GM18507 (cell line): Measurements from ENCODE around the gene TWIST2.

Experiments
- DNase-seq: peaks from one replicate; pipeline ENCODE4 v3.0.0; 2011; ENCODE audit warnings: low read depth; ENCODE audit not compliant: insufficient read length; ENCODE audit errors: extremely low spot score
- FAIRE-seq: peaks from 2 replicates; lab custom pipeline; 2011; peaks lifted over from hg19 to GRCh38; lab: Jason Lieb, UNC

Gene TWIST2

GRCh38 chr2:238854699-238855229 lies 6.9 kb downstream of the TWIST2 start:
- DNase-seq = no peak
- no peak for FAIRE-seq

- no peak for FAIRE-seq
- no peak for DNase-seq
Observed at GRCh38 chr2:238855299-238855698, 7.4 kb downstream of the TWIST2 start.

GRCh38 chr2:238855891-238856580 lies 8.2 kb downstream of the TWIST2 start:
- DNase-seq = no peak
- FAIRE-seq = no peak

- no peak for FAIRE-seq
Observed at GRCh38 chr2:238856713-238857567, 9.1 kb downstream of the TWIST2 start.

GRCh38 chr2:238857959-238858358 lies 10.1 kb downstream of the TWIST2 start:
- no peak for DNase-seq
- FAIRE-seq = no peak

More at GRCh38 chr2:238856713-238857567, 9.1 kb downstream of the TWIST2 start:
- no peak for DNase-seq

- no peak for DNase-seq
- no peak for FAIRE-seq
Observed at GRCh38 chr2:238859636-238860347, 11.9 kb downstream of the TWIST2 start.

- FAIRE-seq = no peak
- no peak for DNase-seq
Observed at GRCh38 chr2:238861013-238861730, 13.3 kb downstream of the TWIST2 start.

GRCh38 chr2:238861766-238862315 lies 14.0 kb downstream of the TWIST2 start:
- no peak for FAIRE-seq

GRCh38 chr2:238862701-238863100 lies 14.8 kb downstream of the TWIST2 start:
- FAIRE-seq (no peak), DNase-seq (no peak)

More at GRCh38 chr2:238861766-238862315, 14.0 kb downstream of the TWIST2 start:
- no peak for DNase-seq

GRCh38 chr2:238863231-238863630 lies 15.3 kb downstream of the TWIST2 start:
- DNase-seq (no peak), FAIRE-seq (no peak)

- DNase-seq = no peak
- FAIRE-seq = no peak
Observed at GRCh38 chr2:238863749-238864206, 15.9 kb downstream of the TWIST2 start.

- DNase-seq (no peak), FAIRE-seq (no peak)
Observed at GRCh38 chr2:238864207-238865014, 16.5 kb downstream of the TWIST2 start.

- DNase-seq (no peak), FAIRE-seq (no peak)
Observed at GRCh38 chr2:238865015-238865719, 17.3 kb downstream of the TWIST2 start.

- no peak for DNase-seq
- FAIRE-seq = no peak
Observed at GRCh38 chr2:238865744-238866355, 18.0 kb downstream of the TWIST2 start.

- no peak for FAIRE-seq
- no peak for DNase-seq
Observed at GRCh38 chr2:238866656-238867277, 18.9 kb downstream of the TWIST2 start.

GRCh38 chr2:238868067-238868524 lies 20.2 kb downstream of the TWIST2 start:
- no peak for DNase-seq
- FAIRE-seq = no peak
